ENCODE measurements around the gene SIRT7.
A peak's percentile ranks its signal among the peaks of the same experiment; 100 is the strongest.

The SIRT7 gene, protein sequence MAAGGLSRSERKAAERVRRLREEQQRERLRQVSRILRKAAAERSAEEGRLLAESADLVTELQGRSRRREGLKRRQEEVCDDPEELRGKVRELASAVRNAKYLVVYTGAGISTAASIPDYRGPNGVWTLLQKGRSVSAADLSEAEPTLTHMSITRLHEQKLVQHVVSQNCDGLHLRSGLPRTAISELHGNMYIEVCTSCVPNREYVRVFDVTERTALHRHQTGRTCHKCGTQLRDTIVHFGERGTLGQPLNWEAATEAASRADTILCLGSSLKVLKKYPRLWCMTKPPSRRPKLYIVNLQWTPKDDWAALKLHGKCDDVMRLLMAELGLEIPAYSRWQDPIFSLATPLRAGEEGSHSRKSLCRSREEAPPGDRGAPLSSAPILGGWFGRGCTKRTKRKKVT

DNA sequence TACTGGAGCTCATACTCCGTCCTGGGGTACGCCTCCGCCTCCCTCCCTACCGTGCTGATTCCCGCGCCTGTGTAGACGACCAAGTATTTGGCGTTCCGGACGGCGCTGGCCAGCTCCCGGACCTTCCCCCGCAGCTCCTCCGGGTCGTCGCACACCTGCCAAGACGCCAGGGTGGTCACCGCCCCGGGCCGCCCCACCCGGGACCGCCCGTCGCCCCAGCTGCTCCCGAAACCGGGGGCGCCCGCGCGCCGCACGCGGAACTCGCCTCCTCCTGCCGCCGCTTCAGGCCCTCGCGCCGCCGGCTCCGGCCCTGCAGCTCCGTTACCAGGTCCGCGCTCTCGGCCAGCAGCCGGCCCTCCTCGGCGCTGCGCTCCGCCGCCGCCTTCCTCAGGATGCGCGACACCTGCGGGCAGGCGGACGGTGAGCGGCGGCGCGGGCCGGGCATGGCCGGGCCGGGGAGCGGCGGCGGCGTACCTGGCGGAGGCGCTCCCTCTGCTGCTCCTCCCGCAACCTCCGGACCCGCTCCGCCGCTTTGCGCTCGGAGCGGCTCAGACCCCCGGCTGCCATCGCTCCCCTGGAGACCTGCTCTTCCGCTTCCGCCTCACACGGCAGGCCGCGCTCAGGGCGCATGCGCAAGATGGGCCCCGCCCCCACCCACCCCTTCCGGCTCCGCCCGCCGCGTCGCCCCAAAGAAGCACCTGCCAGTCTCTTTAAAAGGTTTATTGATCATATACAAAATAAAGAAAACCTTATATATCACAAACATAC lies at the start of gene SIRT7:
SIRT7 (minus strand) TSS at position 612 of the 768 bp plus-strand sequence; CDS start at position 567, 45 bp downstream.
- DNase-seq, result peak; percentile 77 to 81

DNA sequence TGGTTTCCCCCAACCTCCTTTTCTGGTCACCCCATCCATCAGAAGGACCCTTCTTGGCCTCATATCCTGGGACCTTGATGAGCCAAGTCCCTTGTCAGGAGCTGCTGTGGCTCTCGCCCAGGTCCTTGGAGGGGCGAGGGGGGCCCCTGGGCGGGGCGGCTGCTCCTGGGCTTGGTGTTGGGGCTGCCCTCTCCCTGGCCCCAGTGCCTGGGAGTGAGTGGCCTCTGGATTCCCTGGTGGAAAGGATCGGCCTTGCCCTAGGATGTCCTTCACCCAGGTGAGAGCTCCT lies 49.2 kb upstream of the SIRT7 start:
- DNase-seq, result no peak

DNA sequence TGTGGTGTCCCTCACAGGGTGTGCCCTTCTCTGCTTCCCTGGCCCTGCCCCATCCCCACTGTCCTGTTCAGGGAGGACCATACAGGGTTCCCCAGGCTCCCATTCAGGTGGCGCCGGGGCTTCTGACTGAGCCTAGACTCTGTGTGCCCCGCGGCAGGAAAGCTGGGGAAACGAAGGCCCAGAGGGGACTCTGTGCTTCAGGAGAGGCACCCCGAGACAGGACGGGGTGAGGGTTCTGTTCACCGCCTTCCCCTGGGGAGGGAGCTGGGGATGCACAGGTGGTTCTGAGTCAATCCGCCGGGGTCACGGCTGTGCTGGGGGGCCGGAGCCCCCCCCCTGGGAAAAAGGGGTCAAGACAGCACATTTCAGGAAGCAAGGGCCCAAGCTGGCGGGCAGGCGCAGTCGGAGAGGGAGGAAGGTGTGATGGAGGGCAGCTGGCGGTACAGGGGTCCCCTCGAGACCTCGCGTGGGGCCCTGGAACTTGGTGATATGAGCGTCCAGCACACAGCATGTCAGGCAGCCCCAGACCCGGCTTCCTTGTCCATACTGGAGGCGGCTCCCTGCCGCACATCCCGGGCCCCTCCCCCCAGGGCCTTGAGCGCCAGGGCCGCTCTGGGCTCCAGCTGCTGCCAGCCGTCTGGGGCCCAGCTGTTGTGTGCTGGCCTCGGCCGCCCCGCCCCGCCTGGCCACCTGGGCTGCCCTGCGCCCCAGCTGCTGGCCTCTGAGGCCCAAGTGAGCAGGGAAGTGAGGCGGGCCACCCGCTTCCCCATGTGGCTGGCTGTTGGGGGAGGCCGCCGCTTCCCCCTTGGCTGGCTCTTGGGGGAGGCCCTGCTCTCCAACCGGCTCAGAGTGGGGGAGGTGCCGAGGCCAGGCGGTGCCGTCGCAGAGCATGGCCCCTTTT lies 48.6 kb upstream of the SIRT7 start:
- no peak for DNase-seq

DNA sequence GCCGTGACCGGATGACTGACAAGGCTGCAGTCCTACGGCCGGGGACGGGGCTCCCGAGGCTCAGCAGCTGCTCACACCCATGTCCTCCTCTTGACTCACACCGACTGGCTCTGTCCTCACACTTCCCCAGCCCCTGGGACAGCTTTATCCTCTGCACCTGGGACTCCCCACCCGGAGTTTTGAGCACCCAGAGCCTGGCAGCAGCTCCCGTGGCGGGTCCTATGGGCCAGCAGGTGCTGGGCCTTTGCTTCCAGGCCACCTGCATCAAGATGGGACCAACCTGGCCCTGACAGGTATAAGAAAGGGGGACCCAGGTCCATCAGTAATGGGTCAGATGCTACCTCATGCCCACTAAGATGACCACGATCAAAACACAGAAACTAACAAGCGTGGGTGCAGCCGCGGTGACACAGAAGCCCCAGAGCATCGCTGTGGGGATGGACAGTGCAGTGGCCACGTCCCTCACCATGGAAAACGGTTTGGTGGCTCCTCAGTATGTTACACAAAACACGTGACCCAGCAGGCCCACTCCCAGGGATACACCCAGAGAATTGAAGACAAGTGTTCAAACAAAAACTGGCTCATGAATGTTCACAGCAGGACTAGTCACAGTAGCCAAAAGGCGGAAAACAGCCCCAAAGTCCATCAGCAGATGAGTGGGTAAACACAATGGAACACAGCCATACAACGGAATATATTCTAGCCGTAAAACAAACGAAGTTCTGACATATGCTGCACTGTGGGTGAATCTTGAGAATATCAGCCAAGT lies 46.3 kb upstream of the SIRT7 start:
- DNase-seq, result no peak

DNA sequence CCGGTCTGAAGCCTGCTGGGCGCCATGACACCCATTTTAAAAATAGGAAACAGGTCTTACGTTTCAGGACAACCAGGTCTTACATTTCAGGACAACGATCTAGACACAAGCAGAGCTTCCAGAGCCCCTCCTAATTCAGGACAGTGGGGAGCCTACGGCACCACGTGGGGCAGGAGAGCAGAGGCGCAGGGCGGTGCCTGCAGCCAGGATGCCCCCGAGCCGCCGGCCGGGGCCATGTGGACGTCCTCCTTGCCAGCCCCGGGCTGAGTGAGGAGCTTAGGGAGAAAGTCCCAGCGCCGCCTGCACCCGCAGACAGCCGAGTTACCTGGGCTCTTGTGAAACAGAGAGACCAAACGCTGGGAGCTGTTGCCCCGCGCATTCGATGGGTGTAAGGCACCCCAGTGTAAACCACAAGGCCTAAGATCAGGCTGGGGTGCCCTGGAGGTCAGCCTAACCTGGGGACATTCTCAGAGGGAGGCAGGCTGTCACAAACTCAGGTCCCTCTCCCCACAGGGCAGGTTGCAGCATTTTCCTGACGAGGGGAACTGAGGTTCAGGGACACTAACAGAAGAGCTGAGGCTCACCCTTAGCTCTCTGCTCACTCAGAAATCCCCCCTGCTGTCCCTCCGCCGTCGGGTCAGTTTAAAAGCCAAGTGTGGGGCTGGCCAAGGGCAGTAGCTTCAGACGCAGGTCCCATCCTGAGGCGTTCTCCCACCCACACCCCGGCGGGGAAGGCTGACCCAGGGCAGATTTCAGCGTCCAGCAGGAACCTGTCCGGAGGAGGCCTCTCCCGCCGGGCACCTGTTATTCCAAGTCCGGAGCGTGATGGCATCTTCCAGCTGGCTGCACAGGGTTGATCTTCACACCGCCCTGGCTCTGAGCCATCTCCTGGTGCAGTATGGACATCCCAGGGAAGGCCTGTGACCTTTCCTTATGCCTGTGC lies 44.8 kb upstream of the SIRT7 start:
- DNase-seq, result no peak

DNA sequence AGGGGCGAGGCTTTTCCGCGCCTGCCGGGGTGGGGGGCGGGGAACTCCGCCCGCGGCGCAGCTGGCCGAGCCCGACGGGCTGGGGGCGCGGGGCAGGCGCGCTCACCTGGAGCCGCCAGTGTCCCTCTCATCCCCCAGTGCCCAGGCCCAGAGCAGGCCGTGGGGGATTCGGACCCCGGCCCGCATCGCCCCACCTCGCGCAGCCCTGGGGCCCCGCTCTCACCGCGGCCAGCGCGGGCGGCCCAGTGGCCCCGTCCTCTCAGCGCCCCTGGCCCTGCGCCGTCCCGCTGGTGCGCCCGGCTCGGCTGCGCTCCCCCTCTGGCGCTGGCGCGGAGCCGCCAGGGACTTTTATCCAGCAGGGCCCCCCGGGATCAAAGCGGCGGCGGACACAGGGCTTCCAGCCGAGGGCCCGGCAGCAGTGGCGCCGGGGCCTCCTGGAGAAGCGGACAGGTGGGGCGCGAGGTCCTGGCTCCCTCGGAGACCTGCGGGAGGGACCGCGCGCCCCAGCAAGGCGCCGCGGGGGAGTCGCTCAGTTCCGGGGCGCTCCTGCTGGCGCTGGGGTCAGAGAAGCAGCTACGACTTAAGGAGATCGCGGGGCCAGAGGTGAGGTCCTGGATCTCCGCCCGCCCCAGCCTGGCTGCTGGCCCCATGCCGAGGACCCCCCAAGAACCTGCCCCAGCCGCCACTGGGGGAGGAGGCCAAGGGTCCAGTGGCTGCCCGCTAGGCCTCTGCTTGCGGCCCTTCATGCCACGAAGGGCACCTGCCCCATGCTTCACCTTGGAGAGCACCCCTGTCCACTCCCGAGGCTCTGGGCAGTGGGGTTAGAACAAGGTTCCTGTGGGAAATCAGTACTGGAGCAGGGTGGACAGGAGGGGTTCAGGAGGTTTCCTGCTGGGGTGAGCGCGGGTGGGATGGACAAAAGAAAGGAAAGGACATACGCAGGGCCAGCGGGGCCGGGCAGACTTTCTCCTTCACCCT lies 43.8 kb upstream of the SIRT7 start:
- DNase-seq, result no peak

DNA sequence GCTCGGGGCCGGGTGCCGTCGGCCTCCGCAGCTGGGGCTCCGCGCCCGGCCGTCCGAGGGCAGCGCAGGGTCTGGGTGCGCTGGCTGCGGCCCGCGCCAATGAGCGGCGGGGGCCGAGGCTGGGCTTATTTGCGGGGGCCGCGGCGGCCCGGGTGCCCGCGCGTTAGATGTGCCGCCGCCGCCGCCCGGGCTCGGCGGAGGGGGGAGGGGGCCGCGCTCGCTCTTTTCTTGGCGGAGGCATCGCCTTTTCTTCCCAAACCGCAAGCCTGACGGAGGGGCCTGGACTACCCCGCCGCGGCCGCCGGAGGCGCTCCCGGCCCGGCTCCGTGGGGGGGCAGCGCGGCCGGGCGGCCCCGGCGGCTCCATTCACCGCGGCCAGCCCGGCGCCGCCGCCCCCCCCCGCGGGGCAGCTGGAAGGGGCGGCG lies 43.1 kb upstream of the SIRT7 start, which contains the start of gene NOTUM:
NOTUM (minus strand) TSS at position 101 of the 425 bp plus-strand sequence. CDS start 278 bp downstream, outside the sequence.
- DNase-seq, result peak in 1 of 2 donors; percentile 16

DNA sequence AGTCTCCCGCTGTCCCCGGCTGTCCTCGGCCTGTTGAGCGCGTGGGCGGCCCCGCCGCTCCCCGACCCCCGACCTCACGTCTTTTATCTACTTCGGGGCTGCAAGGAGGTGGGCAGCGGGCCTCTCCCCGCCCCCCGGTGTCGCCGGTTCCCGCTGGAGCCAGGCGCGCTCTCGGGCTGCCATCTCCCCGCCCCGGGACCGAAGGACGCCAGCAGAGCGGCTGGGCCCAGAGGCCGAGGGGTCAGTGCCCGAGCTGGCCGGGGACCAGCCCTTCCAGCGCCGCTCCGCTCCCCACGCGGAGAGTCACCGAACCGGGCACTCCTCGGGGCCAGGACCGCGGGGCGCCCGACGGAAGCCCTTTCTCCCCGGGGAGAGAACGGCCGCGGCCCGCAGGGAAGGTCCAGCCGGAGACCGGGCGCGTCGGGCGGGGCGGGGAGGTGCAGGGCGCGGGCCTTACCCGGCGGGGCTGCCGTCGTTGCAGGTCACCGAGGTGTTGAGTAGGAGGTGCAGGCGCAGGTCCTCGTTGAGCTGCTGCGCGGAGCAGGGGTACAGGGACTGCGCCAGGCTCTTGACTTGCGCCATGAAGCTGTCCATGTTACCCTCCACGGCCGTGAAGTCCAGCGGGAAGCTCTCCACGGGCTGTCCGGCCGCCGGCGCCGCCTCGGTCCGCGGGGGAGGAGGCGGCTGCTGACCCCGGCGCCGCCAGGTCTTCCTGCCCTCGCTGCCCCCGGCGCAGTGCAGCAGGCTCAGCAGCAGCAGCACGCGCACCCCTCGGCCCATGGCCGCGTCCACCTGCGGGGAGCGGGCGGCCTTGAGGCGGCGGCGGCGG lies 42.4 kb upstream of the SIRT7 start:
- DNase-seq, result no peak

DNA sequence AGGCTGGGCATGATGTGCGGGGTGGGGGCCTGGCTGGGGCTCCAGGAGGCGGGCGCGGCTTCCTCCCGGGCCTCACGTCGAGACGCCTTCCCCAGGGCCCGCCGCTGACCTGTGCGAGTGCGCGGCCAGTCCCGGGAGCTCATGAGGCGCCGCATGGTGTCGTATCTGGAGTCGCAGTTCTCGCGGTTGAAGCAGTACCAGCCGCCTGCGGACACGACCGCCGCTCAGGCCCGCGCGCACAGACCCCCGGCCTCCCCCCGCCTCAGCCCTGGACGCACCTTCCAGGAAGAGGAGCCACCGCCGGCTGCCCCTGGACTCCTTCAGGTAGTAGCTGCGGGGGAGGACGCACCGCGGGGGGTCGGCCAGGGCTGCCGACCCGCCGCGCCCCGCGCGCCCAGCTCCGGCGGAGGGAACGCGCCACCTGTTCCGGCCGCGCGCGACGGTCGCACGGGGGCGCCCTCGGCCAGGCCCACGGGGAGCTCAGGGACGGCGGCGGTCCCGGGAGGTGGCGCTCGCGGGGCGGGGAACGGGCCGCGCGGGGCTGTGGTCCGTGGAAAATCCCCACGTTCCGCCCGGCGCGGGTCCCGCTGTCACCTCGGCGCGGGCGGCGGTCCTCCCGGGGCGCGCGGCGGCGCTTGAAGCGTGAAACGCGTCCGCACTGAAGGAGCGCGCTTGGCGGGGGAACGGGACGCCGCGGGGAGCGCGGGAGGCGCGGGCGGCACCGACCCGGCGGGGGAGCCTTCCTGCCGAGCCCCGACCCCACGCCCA lies 41.6 kb upstream of the SIRT7 start:
- peak; percentile 81 to 83 for DNase-seq

DNA sequence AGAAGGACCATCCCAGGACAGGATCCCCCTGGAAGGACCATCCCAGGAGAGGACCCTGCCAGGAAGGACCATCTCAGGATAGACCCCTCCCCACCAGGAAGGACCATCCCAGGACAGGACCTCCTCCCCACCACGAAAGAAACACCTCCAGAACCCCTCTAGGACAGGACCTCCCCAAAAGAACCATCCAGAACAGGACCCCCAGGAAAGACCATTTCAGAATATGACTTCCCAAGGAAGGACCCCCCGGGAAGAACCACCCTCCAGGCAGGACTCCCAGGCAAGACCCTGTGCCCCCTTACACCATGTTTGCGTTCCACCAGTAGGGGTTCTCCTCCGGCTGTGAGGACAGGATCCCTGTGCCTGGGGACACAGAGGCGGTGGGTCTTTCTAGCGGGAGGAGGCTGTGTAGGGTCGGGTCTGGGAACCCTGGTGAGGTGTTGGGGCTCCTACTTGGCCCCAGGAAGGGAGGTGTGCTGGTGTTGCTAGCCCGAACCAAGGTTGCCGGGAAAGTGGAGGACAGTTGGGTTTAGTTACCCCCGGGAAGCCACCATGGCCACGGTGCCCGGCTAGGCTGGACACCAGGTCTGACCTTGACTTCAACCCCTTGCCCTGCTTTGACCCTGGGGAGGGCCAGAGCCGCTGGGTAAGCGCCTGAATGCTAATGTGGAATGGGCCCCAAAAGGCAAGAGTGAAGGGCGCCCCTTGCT lies 40.8 kb upstream of the SIRT7 start:
- DNase-seq, result no peak

DNA sequence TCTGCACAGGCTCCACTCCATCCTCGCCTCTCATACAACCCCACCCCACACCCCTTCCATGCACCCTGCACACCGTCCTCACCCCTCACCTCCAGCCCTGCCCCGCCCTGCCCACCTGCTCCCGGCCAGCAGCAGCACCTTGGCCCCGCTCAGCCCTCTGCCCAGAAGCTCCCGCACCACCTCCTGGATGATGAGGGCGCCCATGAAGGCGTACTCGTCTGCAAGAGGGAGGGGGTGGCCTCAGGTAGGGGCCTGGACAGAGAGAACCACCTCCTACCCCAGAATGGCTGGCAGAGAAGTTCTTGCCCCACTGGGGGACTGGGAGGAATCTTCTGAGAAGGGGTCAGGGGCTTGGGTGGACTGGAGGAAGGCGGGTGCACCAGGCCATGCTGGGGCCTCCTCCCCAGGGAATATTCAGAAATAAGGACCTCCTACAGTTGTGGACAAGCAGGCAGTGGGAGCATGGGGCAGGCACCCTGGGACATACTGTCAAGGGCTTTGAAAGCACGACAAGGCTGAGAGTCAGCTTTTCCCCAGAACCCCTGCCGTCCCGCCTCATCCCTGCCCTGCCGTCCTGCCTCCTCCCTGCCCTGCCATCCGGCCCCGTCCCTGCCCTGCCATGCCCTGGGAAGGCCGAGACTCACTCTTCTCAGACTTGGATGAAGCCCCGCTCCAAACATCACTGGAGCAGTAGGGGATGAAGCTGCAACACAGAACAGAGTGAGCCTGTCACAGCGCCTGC lies 39.9 kb upstream of the SIRT7 start:
- DNase-seq, result no peak

DNA sequence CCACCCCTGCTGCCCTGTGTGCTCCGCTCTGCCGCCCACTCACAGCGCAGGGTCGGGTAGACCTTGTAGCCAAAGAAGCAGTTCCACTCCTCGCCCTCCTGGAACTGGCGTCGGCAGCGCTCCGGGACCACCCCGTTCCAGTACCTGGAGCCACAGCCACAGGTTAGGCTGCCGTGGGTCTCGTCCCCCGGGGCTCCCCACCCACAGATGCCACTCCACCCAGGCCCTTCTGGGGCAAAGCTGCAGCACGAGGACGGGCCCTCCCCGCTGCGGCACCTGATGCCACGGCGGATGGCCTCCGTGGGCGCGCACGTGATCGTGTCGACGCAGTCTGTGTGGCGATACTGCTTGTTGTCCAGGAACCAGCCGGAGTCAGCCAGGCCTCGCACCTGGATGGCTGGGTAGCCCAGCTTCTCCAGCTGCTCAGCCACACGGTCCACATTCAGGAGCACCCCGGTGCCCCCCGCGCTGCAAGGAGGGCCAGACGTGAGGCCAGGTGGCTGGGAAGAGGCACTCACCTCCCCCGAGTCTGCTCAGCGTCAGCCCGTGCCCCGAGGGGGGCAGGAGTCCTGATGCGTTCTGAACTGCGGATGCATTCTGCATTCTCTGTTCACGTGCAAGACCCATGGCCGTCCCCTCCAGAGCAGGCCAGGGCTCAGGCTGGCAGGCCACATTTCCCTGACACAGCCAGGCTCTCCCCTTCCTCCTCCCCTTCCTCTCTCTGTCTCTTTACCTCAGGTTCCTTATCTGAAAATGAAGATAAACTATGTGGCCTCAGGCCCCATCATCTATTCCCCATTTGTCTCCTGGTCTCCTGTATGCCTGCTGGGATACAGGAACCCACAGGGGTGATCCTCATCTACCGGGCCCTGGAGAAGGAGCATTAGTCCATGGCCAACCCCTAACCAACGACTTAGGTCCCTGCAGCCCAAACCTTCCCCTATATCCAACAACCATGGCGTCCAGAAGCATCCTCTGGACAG lies 38.9 kb upstream of the SIRT7 start:
- DNase-seq, result no peak

DNA sequence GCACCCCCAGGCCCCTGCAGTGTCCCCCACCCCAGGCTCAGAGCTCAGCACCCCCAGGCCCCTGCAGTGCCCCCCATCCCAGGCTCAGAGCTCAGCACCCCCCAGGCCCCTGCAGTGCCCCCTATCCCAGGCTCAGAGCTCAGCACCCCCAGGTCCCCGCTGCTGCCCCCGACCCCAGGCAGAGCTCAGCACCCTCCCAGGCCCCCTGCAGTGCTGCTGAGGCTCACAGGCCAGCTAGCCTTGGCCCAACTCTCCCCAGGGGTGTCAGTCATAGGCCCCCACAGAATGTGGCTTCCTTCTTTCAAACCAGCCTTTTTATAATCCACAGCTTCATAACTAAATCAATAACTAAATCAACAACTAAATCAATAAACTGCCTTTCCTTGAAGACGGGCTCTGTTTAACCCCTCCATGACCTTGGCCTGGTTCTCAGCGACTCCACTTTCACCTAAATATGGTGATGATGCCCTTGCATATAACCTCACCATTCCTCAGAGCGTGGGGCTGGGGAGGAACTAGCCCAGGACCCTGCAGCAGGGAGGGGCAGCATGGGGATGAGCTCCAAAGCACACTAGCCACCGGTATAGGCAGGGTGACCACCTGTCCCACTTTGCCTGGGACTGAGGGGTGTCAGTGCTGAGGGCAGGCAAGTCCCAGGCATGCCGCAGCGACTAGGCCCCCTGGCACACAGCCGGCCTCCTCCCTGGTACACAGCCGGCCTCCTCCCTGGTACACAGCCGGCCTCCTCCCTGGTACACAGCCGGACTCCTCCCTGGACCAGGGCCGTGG lies 38.0 kb upstream of the SIRT7 start:
- no peak for DNase-seq

DNA sequence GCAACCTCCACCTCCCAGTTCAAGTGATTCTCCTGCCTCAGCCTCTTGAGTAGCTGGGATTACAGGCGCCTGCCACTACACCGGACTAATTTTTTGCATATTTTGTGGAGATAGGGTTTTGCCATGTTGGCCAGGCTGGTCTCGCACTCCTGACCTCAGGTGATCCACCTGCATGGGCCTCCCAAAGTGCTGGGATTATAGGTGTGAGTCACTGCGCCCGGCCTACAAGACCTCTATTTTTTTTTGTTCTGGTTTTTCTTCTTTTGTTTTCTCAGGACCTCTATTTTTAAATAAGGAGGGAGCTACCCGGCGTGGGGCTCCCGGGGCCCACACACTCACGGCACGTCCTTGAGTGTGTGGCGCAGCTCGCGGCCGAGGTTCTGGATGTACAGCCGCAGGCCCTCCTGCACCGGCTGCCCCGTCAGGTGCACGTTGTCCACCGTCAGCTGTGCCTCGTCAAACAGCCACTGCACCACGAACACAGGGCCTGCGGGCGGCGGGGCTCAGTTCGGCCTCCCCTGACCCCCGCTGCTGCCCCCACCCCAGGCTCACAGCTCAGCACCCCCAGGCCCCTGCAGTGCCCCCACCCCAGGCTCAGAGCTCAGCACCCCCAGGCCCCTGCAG lies 37.2 kb upstream of the SIRT7 start:
- DNase-seq, result no peak

Data from activated CD4-positive, alpha-beta T cell treated with anti-CD3 and anti-CD28 coated beads for 4 hours (primary cell).